Thymus (tissue), 11 donors: ENCODE results near the gene TRAM2. TPM values are rescaled to one million over a fixed set of nuclear protein-coding genes. Genes with fewer than 3 reads are reported as not detected.
"Not testable (repeated sequence)": the region's sequence is repeated elsewhere in the genome, so short reads cannot be mapped to it uniquely, and the experiment has no call there.

Source experiments
- DNase-seq, 9 donors: peaks; one replicate each; pipeline ENCODE4 v3.0.0-alpha.2; 2013; ENCODE audit warnings: low spot score in 9 of 9, low read depth in 6 of 9, missing footprints in 1 of 9
- H3K27ac ChIP-seq, 2 donors: one replicate each; pipeline ENCODE4 v1.5.1; 2013; ENCODE audit warnings: control low read depth in 1 of 2, low read depth in 1 of 2, low read length in 1 of 2, mild to moderate bottlenecking in 1 of 2, moderate library complexity in 1 of 2
- H3K27me3 ChIP-seq, 2 donors: one replicate each; pipeline ENCODE4 v1.5.1; 2013; ENCODE audit warnings: low read length in 1 of 2; ENCODE audit not compliant: control insufficient read depth in 2 of 2, insufficient read depth in 1 of 2
- H3K36me3 ChIP-seq, 2 donors: one replicate each; pipeline ENCODE4 v1.5.1; 2013; ENCODE audit warnings: low read length in 1 of 2, mild to moderate bottlenecking in 1 of 2, moderate library complexity in 1 of 2; ENCODE audit not compliant: control insufficient read depth in 2 of 2, insufficient read depth in 2 of 2
- H3K4me1 ChIP-seq, 2 donors: one replicate each; pipeline ENCODE4 v1.5.1; 2013; ENCODE audit warnings: low read length in 2 of 2; ENCODE audit not compliant: control insufficient read depth in 2 of 2, insufficient read depth in 2 of 2
- H3K4me3 ChIP-seq, 2 donors: one replicate each; pipeline ENCODE4 v1.5.1; 2013; ENCODE audit warnings: low read length in 2 of 2, control low read depth in 1 of 2, mild to moderate bottlenecking in 1 of 2
- H3K9me3 ChIP-seq, 2 donors: one replicate each; pipeline ENCODE4 v1.5.1; 2013; ENCODE audit warnings: low read length in 1 of 2, mild to moderate bottlenecking in 1 of 2; ENCODE audit not compliant: control insufficient read depth in 2 of 2, insufficient read depth in 1 of 2
- WGBS: extraction: QIAGEN DNeasy Blood & Tissue Kit; methylation state at CpG from one replicate; pipeline ENCODE4 v1.1.7; 2013; 5-methylcytosine and 5-hydroxymethylcytosine counted together
- polyA plus RNA-seq: library from polyadenylated mRNA; stranded (reverse); fragments of 200-250 nt; gene quantifications from one replicate; pipeline ENCODE4 v1.2.3, GENCODE V29; 2013
- total RNA-seq: library from RNA; stranded (reverse); fragments of 120-200 nt; gene quantifications from one replicate; pipeline ENCODE4 v1.2.4, GENCODE V29; 2013
- donor health status: healthy.

Gene TRAM2
- total and polyA plus RNA-seq, 2 donors: 3.1 to 3.4 TPM

DNA sequence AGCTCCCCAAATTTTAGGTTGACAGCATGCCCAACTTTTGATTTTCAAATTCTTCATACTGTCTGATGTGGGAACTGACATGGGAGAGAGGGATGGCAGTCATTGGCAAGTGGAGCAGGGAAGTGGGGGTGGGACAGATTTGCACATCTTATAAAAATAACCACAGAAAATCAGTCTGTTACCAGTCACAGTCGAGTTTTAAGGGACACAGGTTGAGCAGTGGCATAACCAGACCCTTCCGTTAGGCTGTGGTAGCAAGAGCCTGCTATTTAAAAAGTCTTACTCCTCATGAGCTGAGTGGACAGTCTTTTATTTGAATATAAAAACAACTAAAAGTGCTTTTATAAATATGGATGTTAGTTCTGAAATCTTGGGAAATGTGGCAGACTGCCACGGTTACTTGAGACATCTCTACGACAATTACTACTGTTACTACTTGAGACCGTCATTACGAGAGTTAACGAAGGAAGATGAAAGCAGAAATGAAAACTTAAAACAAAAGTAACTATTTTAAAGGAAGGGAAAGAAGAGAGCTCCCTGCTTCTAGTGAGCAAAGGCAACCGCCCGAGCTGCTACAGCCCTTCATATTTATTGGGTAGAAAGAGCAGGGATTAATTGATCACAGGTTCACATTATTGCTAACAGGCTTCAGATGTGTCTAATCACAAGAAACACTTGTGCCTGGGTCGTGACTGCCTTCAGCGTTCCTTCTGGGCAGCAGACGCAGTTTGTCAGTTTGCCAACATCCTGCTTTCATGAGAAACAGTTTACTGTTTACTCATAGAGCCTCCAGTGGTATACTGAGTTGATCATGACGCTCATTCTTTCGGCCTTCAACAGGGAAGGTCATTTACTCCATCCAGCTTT lies 85.4 kb downstream of the TRAM2 start:
- H3K27ac ChIP-seq: no peak overlapping the region
- H3K4me1 ChIP-seq: no peaks in the 10 kb centered on the region
- no peaks in the 10 kb centered on the region for H3K36me3 ChIP-seq
- no peak overlapping the region for H3K4me3 ChIP-seq
- H3K27me3 ChIP-seq: no peaks in the 10 kb centered on the region
- WGBS: 94% methylated on average over 14 of the region's 14 CpGs
- no peak for DNase-seq
- H3K9me3 ChIP-seq: no peaks in the 10 kb centered on the region

- Histone ChIP-seq H3K27me3 (no peaks in the 10 kb centered on the region), H3K27ac (no peak overlapping the region)
- WGBS: 65% methylated on average over 5 of the region's 5 CpGs
These were observed 87.0 kb downstream of the TRAM2 start for GRCh38 chr6:52489881-52490280.

DNA sequence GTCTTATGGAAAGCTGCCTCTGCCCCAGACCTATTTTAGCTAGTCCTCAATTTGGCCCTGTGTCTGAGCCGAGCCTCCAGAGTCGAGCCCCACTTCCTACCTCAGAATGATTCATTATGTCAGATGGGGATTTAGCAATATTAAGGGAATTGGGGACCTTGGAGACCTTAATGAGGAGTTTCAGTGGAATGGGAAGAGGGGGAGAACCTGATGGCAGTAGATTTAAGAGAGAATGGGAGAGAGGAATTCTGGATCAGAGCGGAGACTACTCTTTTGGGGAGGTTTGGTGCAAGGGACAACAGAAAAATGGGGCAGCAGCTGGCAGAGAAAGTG lies 93.2 kb downstream of the TRAM2 start:
- Histone ChIP-seq H3K4me1 (no peaks in the 10 kb centered on the region), H3K27ac (no peak overlapping the region), H3K36me3 (no peaks in the 10 kb centered on the region), H3K27me3 (no peaks in the 10 kb centered on the region), H3K4me3 (no peak overlapping the region), H3K9me3 (no peaks in the 10 kb centered on the region)
- DNase-seq: no peak
- 94% methylated on average over 3 of the region's 3 CpGs for WGBS

More at GRCh38 chr6:52489881-52490280, 87.0 kb downstream of the TRAM2 start:
- no peaks in the 10 kb centered on the region for H3K9me3 ChIP-seq
- no peaks in the 10 kb centered on the region for H3K36me3 ChIP-seq
- no peak overlapping the region for H3K4me3 ChIP-seq
- no peak for DNase-seq
- no peaks in the 10 kb centered on the region for H3K4me1 ChIP-seq

- no peaks in the 10 kb centered on the region for H3K9me3 ChIP-seq
- H3K4me3 ChIP-seq: no peak overlapping the region
- DNase-seq: no peak
- no peak overlapping the region for H3K27ac ChIP-seq
- no peaks in the 10 kb centered on the region for H3K36me3 ChIP-seq
- no peaks in the 10 kb centered on the region for H3K27me3 ChIP-seq
- 98% methylated on average over 7 of the region's 7 CpGs for WGBS
- no peaks in the 10 kb centered on the region for H3K4me1 ChIP-seq
These were observed 93.8 kb downstream of the TRAM2 start for GRCh38 chr6:52482903-52483670.

DNA sequence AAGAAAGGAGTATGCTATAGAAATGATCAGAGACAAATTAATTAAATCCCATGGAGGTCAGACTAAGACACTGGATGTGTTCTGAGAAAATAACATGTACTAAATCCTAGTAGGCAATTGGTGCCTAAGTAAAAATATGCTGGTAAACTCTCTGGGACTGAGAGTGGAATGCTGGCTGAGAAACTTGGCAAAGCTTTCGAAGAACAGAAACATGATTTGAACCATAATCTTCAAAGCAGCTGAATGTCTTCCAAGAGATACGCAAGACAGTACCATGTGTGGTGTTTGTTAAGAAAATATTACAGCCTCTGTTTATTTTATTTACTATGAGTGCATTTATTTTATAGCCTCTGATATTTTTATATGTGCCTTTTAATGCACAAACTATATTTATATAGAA lies 101.6 kb downstream of the TRAM2 start:
- no peaks in the 10 kb centered on the region for H3K27me3 ChIP-seq
- no peaks in the 10 kb centered on the region for H3K4me1 ChIP-seq
- H3K36me3 ChIP-seq: no peaks in the 10 kb centered on the region
- H3K27ac ChIP-seq: no peak overlapping the region
- whole genome bisulfite sequencing: 97% methylated on average over 2 of the region's 2 CpGs
- DNase-seq: no peak
- no peak overlapping the region for H3K4me3 ChIP-seq
- H3K9me3 ChIP-seq: no peaks in the 10 kb centered on the region

DNA sequence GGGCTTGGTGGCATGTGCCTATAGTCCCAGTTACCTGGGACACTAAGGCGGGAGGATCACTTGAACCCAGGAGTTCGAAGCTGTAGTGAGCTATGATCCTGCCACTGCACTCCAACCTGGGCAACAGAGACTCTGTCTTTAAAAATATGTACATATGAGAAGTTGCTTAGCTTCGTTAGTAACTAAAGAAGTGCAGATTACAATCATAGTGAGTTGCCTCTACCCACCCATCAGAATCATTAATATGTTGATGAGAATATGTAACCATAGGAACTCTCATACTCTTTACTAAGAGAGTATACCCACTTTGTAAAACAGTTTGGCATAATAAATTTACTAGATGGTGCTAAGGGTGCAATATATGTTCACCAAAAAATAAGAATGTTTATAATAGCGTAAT lies 102.7 kb downstream of the TRAM2 start:
- 97% methylated on average over 4 of the region's 4 CpGs for WGBS

DNA sequence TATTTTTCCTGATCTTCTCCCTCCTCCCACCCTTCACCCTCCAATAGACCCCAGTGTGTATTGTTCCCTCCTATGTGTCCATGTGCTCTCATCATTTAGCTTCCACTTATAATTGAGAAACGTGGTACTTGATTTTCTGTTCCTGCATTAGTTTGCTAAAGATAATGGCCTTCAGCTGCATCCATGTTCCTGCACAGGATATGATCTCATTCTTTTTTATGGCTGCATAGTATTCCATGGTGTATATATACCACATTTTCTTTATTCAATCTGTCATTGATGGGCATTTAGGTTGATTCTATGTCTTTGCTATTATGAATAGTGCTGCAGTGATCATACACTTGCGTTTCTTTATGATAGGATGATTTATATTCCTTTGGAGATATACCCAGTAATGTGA lies 115.7 kb downstream of the TRAM2 start:
- H3K36me3 ChIP-seq, H3K27ac ChIP-seq, DNase-seq, H3K4me3 ChIP-seq, H3K4me1 ChIP-seq, H3K27me3 ChIP-seq, H3K9me3 ChIP-seq: not testable (repeated sequence)
- 97% methylated on average over 2 of the region's 2 CpGs for WGBS

More for the DNA sequence above, 102.7 kb downstream of the TRAM2 start:
- Histone ChIP-seq H3K4me1 (no peaks in the 10 kb centered on the region), H3K27ac (no peak overlapping the region), H3K27me3 (no peaks in the 10 kb centered on the region), H3K4me3 (no peak overlapping the region), H3K36me3 (no peaks in the 10 kb centered on the region), H3K9me3 (no peaks in the 10 kb centered on the region)
- DNase-seq: no peak

DNA sequence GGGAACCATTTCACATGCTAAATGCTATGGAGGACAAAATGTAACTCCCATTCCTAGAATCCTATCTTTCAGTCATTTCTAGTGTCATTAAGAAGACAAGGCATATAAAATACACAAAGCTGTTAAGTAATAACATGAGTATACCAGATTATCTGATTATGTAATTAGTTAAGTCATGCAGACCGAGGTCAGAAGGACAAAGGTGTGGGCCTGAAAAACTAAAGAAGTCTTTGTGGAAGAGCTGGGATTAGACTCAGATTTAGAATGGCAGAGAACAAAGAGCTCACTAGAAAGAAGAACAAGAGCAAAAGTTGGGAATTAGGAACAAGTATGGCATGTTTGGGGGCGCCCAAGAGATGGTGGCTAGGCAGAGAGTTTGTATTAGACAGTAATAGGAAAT lies 119.8 kb downstream of the TRAM2 start:
- Histone ChIP-seq H3K27me3 (no peaks in the 10 kb centered on the region), H3K36me3 (no peaks in the 10 kb centered on the region), H3K4me3 (no peak overlapping the region), H3K9me3 (no peaks in the 10 kb centered on the region), H3K27ac (no peak overlapping the region), H3K4me1 (no peaks in the 10 kb centered on the region)
- DNase-seq: no peak
- 97% methylated on average over 2 of the region's 2 CpGs for WGBS

GRCh38 chr6:52454556-52454955 lies 122.3 kb downstream of the TRAM2 start:
- no peak overlapping the region for H3K27ac ChIP-seq
- no peaks in the 10 kb centered on the region for H3K27me3 ChIP-seq
- no peak overlapping the region for H3K4me3 ChIP-seq
- DNase-seq: no peak
- no peaks in the 10 kb centered on the region for H3K36me3 ChIP-seq
- 100% methylated on average over 2 of the region's 2 CpGs for WGBS
- H3K9me3 ChIP-seq: peaks cover 0 to 3% of the 10 kb centered on the region in 2 donors
- H3K4me1 ChIP-seq: no peaks in the 10 kb centered on the region
